ENCODE data around the gene STEAP2.

DNA sequence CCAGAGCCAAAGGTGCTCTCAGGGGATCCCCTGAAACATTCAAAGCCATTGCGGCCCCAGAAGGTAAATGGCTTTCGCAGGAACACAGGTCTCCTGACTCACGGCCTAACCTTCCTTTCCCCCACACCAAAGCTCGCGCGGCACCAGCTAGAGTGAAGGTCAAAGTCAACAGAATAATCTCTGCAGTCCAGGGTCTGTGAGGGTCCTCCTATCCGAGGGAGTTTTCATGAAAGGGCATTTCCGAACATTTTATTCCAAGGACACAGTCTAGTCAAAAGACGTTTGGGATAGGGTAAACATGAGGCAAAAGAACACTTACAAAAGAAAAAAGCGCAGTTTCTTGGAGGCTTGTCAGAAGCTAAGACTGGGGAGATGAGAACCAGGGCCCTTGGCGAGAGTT is 559 bp upstream of the STEAP2 start:
- TF ChIP-seq CTCF (conservative IDR thresholded peaks at IDR 0.05; ENCODE audit: low read length) (no peak), EZH2phosphoT487 (IDR thresholded peaks at IDR 0.05; ENCODE audit: borderline replicate concordance, low read depth, low read length) (no peak)
